SH-SY5Y (cell line): ENCODE measurements around the gene PROX1.

ENCODE experiments used
- GATA2 ChIP-seq: IDR thresholded peaks from 2 replicates; pipeline ENCODE4 v1.6.1; 2011; ENCODE audit warnings: mild to moderate bottlenecking, low read depth, low read length
- GATA3 ChIP-seq: IDR thresholded peaks from 2 replicates; pipeline ENCODE4 v1.6.1; 2011; ENCODE audit warnings: low read depth, mild to moderate bottlenecking, low read length, moderate library complexity

The PROX1 gene

GRCh38 chr1:213999732-214000131 lies 12.0 kb downstream of the PROX1 start:
- TF ChIP-seq GATA2 (no peak), GATA3 (no peak)

- TF ChIP-seq GATA3, result no peak
Observed at GRCh38 chr1:214002060-214002459, 14.3 kb downstream of the PROX1 start.

GRCh38 chr1:214002472-214002871 lies 14.7 kb downstream of the PROX1 start:
- TF ChIP-seq GATA3, result no peak
- TF ChIP-seq GATA2, result no peak

- TF ChIP-seq GATA3 (peak; percentile 75), GATA2 (peak; percentile 75)
Observed at GRCh38 chr1:214003233-214003632, 15.5 kb downstream of the PROX1 start.

- TF ChIP-seq GATA2 (peak; percentile 58), GATA3 (no peak)
Observed at GRCh38 chr1:214004014-214004413, 16.2 kb downstream of the PROX1 start.

- no peak for TF ChIP-seq GATA2
- TF ChIP-seq GATA3, result no peak
Observed at GRCh38 chr1:214004795-214005194, 17.0 kb downstream of the PROX1 start.

- no peak for TF ChIP-seq GATA3
- TF ChIP-seq GATA2, result no peak
Observed at GRCh38 chr1:214005708-214006107, 17.9 kb downstream of the PROX1 start.

GRCh38 chr1:214006845-214007244 lies 19.1 kb downstream of the PROX1 start:
- TF ChIP-seq GATA2 (no peak), GATA3 (no peak)

GRCh38 chr1:214008347-214008746 lies 20.6 kb downstream of the PROX1 start:
- TF ChIP-seq GATA3 (no peak), GATA2 (no peak)

GRCh38 chr1:214008791-214009422 lies 21.1 kb downstream of the PROX1 start:
- TF ChIP-seq GATA2, result no peak
- TF ChIP-seq GATA3, result no peak

GRCh38 chr1:214009423-214010196 lies 21.8 kb downstream of the PROX1 start:
- TF ChIP-seq GATA3 (peak; percentile 99), GATA2 (peak; percentile 98)

GRCh38 chr1:214010197-214010573 lies 22.4 kb downstream of the PROX1 start:
- TF ChIP-seq GATA2, result no peak; the same call in 1 of the 2 replicates
- TF ChIP-seq GATA3, result no peak

GRCh38 chr1:214010717-214011116 lies 22.9 kb downstream of the PROX1 start:
- TF ChIP-seq GATA3 (no peak), GATA2 (no peak)

- TF ChIP-seq GATA2 (no peak), GATA3 (no peak)
Observed at GRCh38 chr1:214012418-214012817, 24.6 kb downstream of the PROX1 start.

GRCh38 chr1:214013614-214014377 lies 26.0 kb downstream of the PROX1 start:
- no peak for TF ChIP-seq GATA2
- TF ChIP-seq GATA3, result no peak

GRCh38 chr1:214014730-214015129 lies 27.0 kb downstream of the PROX1 start:
- TF ChIP-seq GATA3, result no peak
- TF ChIP-seq GATA2, result no peak
